Motor neuron (in vitro differentiated cells): ENCODE data around the gene PPFIA2. TPM values are rescaled to one million over a fixed set of nuclear protein-coding genes. Genes with fewer than 3 reads are reported as not detected.

Experiments used
- ATAC-seq, 8 experiments: fragments of 200-7000 bp; cut with Tn5 transposase; replicated peaks in 6 of 8; 2 replicates each; pipeline ENCODE4 v1.8.0; 2021; ENCODE audit warnings: mild to moderate bottlenecking in 8 of 8, moderate library complexity in 8 of 8
- H3K27ac ChIP-seq, 2 donors: fragments of 250-450 bp; sonication (Bioruptor Pico); 2 replicates each; pipeline ENCODE4 v1.9.0; 2021; ENCODE audit warnings: antibody characterized with exemption in 2 of 2, mild to moderate bottlenecking in 2 of 2, moderate library complexity in 1 of 2
- H3K4me1 ChIP-seq, 2 donors: fragments of 250-450 bp; sonication (Bioruptor Pico); replicated peaks in 1 of 2; 2 replicates each; pipeline ENCODE4 v1.6.1; 2021; ENCODE audit warnings: antibody characterized with exemption in 2 of 2, mild to moderate bottlenecking in 2 of 2, moderate library complexity in 1 of 2
- H3K4me3 ChIP-seq, 5 donors: fragments of 250-450 bp; sonication (Bioruptor Pico); 2 replicates each; pipeline ENCODE4 v1.9.0; 2021; ENCODE audit warnings: antibody characterized with exemption in 5 of 5, mild to moderate bottlenecking in 5 of 5, moderate library complexity in 4 of 5
- WGBS, 10 experiments: fragments of 450-650 bp; shearing (Covaris generic); methylation state at CpG; one replicate each; pipeline ENCODE4 v1.0.0; 2022; 5-methylcytosine and 5-hydroxymethylcytosine counted together
- in situ Hi-C, 9 experiments: fragments of 400-800 bp; cut with MboI; loops; one replicate each; pipeline ENCODE4 v1.15.0; 2021; ENCODE audit warnings: low sequenced_read_pairs in 9 of 9, low pct_unique_long_range_greater_than_20kb in 2 of 9; ENCODE audit not compliant: unreplicated experiment in 9 of 9
- total RNA-seq, 8 experiments: library from RNA; unstranded; fragments of 300-600 nt; gene quantifications; 2 replicates each; pipeline versions ENCODE4 v1.2.3 to v1.2.4, GENCODE V29; 2022

PPFIA2 gene
- total RNA-seq, result 10 to 100 TPM in 7 of 8 experiments, 1 to 10 TPM in 1; 8.0 to 65.2 (median 39.1) TPM

DNA sequence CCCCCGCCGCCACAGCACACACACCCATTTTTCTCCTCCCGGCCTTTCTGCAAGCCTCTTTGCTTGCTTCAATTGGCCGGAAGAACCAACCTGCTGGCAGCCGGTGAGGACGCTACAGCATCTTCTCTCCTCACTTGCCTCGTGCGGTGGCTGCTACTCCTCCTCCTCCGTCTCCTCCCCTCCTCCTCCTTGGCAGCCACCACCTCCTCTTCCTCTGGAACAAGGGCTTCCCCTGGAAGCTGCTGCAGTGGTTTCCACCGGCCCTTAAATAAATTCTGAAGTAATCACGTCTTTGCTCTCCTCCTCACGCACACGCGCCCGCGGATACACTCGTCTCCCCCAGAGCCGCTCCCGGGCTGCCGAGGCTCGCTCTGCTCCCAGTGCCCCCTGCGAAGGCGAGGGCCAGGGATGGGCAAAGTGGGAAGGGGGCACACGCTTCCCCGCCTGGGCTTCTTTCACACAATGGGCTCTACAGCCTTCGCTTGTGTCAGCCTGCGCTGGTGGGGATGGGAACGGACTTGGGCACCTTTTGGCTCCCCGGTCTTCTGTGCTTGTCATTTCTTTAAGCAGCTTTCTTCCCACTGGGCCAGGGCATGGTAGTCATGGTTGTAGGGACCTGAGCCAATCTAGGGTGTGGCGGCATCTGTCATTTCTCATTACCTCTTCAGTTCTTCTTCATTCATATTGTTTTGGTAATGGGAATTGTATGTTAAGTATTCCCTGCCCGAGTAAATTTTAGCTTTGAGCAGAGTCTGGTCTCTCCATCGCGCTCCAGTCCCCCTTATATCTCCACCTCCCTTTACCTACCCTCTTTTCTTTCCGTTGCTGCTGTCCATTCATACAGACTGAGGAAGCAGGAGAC is at the start of gene PPFIA2:
Gene PPFIA2, minus strand, starts transcription at position 161 of the 862 bp plus-strand sequence.
- Histone ChIP-seq H3K4me1 (no peaks in the 10 kb centered on the region), H3K4me3 (peak within 1 kb of the TSS; percentile 60 to 96 (median 71)), H3K27ac (peak within 1 kb of the TSS; percentile 62 to 84)
- peak; percentile 71 to 81 (median 76) for ATAC-seq
- in situ Hi-C loops, result no loop called here
- 0 to 56% (median 25%) methylated on average over 1 to 8 of the region's 34 CpGs; no CpG with 5 or more reads in 1 of the 10 experiments for WGBS, 10 experiments

- ATAC-seq, result no peak
- Histone ChIP-seq H3K4me3 (no peak overlapping the region), H3K4me1 (no peaks in the 10 kb centered on the region), H3K27ac (no peak overlapping the region)
- 11 to 83% (median 67%) methylated on average over 3 to 8 of the region's 8 CpGs for WGBS, 10 experiments
- in situ Hi-C loops, result no loop called here
Observed at GRCh38 chr12:81800298-81801148, 41.4 kb upstream of the PPFIA2 start.

DNA sequence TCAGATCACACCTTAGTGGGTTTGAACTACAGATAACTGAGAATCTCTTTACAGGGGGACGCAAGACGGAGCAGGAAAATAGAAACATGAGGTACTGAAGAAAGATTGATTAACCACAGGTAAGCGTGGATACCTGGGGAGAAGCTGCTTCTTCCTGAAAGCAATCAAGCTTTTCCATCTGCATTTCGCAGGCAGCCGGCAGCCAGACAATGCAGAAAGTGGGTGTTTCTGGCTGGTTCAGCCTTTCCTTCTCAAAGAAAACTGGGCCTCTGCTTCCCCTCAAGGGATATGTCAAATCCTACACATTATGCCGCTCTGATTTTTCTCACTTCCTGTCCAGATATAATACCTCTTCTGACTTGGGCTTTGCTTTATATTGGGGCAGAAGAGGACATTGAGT is 39.1 kb upstream of the PPFIA2 start:
- Histone ChIP-seq H3K27ac (no peak overlapping the region), H3K4me1 (no peaks in the 10 kb centered on the region), H3K4me3 (no peak overlapping the region)
- ATAC-seq, result no peak
- 29 to 100% (median 86%) methylated on average over 1 to 6 of the region's 6 CpGs; no CpG with 5 or more reads in 2 of the 10 experiments for WGBS, 10 experiments
- in situ Hi-C loops, result no loop called here

GRCh38 chr12:81797100-81797499 is 38.0 kb upstream of the PPFIA2 start:
- H3K4me3 ChIP-seq, result no peak overlapping the region
- no peak overlapping the region for H3K27ac ChIP-seq
- 0 to 54% (median 40%) methylated on average over 1 to 3 of the region's 3 CpGs; no CpG with 5 or more reads in 1 of the 10 experiments for WGBS, 10 experiments
- no peaks in the 10 kb centered on the region for H3K4me1 ChIP-seq
- peak in 1 of 8 experiments; percentile 69 for ATAC-seq
- in situ Hi-C loops, result no loop called here

GRCh38 chr12:81792666-81793065 is 33.5 kb upstream of the PPFIA2 start:
- no peak for ATAC-seq
- H3K27ac ChIP-seq, result no peak overlapping the region
- H3K4me1 ChIP-seq, result peaks cover 0 to 7% of the 10 kb centered on the region in 2 donors
- 13 to 100% (median 66%) methylated on average over 1 to 2 of the region's 2 CpGs for WGBS, 10 experiments
- in situ Hi-C loops, result no loop called here
- no peak overlapping the region for H3K4me3 ChIP-seq

DNA sequence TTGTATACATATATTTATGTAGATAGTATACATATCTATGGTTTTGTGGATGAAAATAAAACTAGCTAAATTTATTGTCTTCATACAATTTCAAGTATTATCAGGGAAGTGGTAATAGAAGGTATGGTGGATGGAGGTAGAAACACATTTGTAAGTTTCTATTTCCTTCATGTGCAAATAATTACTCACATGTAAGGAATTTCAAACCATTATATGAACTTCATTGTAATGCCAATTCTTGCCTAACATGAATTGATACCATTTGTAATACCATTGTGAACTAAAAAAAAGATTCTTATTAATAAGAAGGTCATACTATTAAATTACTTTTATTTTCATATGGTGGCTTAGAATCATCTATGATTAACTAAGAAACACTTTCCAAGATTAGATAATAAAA is 20.1 kb upstream of the PPFIA2 start:
- in situ Hi-C loops, result no loop called here
- no peak overlapping the region for H3K27ac ChIP-seq
- peaks cover 0 to 7% of the 10 kb centered on the region in 2 donors for H3K4me1 ChIP-seq
- ATAC-seq, result no peak
- H3K4me3 ChIP-seq, result no peak overlapping the region

DNA sequence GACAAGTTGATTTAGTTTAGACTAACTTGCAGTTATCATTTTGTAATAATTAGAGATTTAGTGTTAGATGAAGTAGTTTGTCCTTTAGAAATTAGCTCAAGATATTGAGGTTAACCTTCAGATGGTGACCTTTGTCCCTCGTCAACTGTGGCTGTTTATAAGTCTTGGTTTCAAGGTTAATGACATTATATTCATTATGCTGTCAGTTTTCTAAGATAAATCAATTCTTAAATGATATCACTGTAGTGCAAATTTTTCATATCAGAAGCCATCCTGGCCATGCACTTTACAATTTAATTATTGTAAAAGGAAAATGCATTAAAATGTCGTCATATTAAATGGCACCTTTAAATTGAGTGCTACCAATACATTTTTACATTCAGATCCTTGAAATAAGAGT is 19.6 kb upstream of the PPFIA2 start:
- in situ Hi-C loops, result no loop called here
- 0 to 100% (median 69%) methylated on average over 1 to 2 of the region's 2 CpGs for WGBS, 10 experiments
- H3K4me1 ChIP-seq, result peaks cover 0 to 7% of the 10 kb centered on the region in 2 donors
- H3K4me3 ChIP-seq, result no peak overlapping the region
- ATAC-seq, result peak in 1 of 8 experiments; percentile 25
- no peak overlapping the region for H3K27ac ChIP-seq

- Histone ChIP-seq H3K27ac (peak overlapping the region; percentile 48 to 82), H3K4me3 (peak overlapping the region; percentile 60 to 96 (median 71)), H3K4me1 (no peaks in the 10 kb centered on the region)
- in situ Hi-C loops, result no loop called here
- 0% methylated on average over 1 to 13 of the region's 50 CpGs; no CpG with 5 or more reads in 4 of the 10 experiments for WGBS, 10 experiments
- ATAC-seq, result peak; percentile 56 to 78 (median 72)
Observed at GRCh38 chr12:81758421-81759189, 545 bp downstream of the PPFIA2 start.

DNA sequence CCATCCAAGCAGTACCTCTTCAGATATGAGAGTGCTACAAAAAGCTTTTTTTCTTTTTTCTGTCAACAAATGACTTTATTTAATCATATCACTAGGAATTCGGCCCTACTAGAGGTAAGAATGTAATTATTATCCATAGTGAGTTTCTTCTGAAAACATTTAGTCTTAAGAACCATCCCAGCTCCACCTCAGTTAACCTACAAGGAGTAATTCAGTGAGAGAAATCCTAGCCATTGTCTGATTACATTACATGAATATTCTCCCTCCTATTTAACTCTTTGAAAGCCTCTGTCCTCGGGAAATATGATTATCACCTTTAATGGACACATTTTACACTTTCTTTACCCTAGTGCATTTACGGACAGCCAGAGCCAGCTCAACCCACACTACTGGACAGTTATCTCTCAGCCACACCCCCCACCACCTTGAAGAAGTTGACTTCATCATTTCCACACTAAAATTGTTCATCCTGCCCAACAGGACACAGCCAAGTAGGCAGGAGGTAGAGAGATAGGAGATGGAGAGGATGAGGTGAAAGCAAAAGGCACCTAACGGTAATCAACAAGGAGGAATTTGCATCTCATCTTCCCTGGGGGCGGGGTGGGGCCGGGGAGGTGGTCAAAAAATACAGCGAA is 1.3 kb downstream of the PPFIA2 start:
- WGBS, 10 experiments, result 0 to 37% (median 13%) methylated on average over 1 to 3 of the region's 7 CpGs; no CpG with 5 or more reads in 1 of the 10 experiments
- ATAC-seq, result peak in 5 of 8 experiments; percentile 2 to 12 (median 8)
- no peaks in the 10 kb centered on the region for H3K4me1 ChIP-seq
- peak overlapping the region in 1 of 2 donors; percentile 82 for H3K27ac ChIP-seq
- in situ Hi-C loops, result no loop called here
- peak overlapping the region; percentile 60 to 96 (median 71) for H3K4me3 ChIP-seq

GRCh38 chr12:81729781-81730180 is 29.4 kb downstream of the PPFIA2 start:
- Histone ChIP-seq H3K4me1 (no peaks in the 10 kb centered on the region), H3K27ac (no peak overlapping the region), H3K4me3 (no peak overlapping the region)
- ATAC-seq, result no peak
- WGBS, 10 experiments, result 0 to 100% (median 91%) methylated on average over 1 to 2 of the region's 2 CpGs
- in situ Hi-C loops, result no loop called here

DNA sequence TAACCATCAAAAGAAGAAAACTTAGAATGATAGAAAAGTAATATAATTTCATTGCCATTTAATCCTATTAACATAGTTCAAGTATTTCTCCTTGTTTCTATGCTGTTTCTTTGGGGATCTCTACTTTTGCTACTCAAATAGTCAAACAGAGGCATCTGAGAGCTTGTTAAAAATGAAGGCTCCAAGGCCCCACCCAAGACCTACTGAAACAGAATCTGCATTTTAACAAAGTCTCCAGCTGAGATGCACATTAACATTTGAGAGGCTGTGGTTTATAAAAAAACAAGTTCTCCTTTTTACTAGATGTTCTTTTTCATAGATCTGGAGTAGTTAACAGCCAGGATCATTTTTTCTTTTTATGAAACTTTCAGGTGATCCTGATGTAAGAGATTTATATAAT is 31.8 kb downstream of the PPFIA2 start:
- peaks cover 0 to 11% of the 10 kb centered on the region in 2 donors for H3K4me1 ChIP-seq
- no peak overlapping the region for H3K4me3 ChIP-seq
- peak in 1 of 8 experiments; percentile 76 for ATAC-seq
- in situ Hi-C loops, result no loop called here
- H3K27ac ChIP-seq, result no peak overlapping the region

DNA sequence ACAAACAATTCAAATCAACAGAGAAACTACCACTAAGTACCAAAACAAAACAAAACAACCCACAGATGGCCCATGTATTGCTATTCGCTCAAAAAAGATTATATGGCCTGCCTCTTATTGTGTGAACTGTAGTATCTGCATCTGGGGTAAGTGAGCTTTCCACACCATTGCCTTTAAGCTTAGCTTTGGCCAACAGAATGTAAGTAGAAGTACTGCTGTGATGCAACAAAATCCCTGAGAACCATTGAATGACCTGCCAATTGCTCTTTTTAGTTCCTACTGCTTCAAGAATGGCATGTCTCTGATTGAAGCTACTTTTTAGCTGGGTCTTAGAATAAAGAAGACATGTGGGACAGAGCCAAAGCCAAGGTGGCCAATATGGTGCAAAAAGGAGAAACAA is 32.5 kb downstream of the PPFIA2 start:
- in situ Hi-C loops, result no loop called here
- Histone ChIP-seq H3K4me1 (peaks cover 0 to 11% of the 10 kb centered on the region in 2 donors), H3K4me3 (no peak overlapping the region), H3K27ac (no peak overlapping the region)
- WGBS, 10 experiments, result 0 to 83% (median 44%) methylated on average over 1 of the region's 1 CpG; no CpG with 5 or more reads in 7 of the 10 experiments
- no peak for ATAC-seq
